ENCODE data around the gene FBLN5. TPM values are rescaled to one million over a fixed set of nuclear protein-coding genes. Genes with fewer than 3 reads are reported as not detected.

Gene FBLN5
- total and polyA plus RNA-seq, 8 donors, result 11.5 to 34.3 (median 22.0) TPM

- WGBS, 2 donors, result 51 to 58% methylated on average over 8 of the region's 8 CpGs
- H3K9me3 ChIP-seq, result no peaks in the 10 kb centered on the region
- no peak for FAIRE-seq
- no peak for TF ChIP-seq CTCF (IDR thresholded peaks at IDR 0.05)
- peaks cover 56 to 67% (median 59%) of the 10 kb centered on the region in 3 donors for H3K4me1 ChIP-seq
- peak in 1 of 6 donors; percentile 31 for DNase-seq
- no peaks in the 10 kb centered on the region for H3K27me3 ChIP-seq
- ATAC-seq, result peak in 3 of 4 donors; percentile 2 to 6 (median 3)
- intact Hi-C loops (cut with DNase I), result no loop called here
- H3K4me3 ChIP-seq, result no peak overlapping the region
- peak overlapping the region; percentile 52 to 80 (median 69) for H3K27ac ChIP-seq
- no peaks in the 10 kb centered on the region for H3K36me3 ChIP-seq
Observed at GRCh38 chr14:91904483-91904882, 43.0 kb downstream of the FBLN5 start.

GRCh38 chr14:91903070-91903469, 44.4 kb downstream of the FBLN5 start:
- no peak for TF ChIP-seq CTCF (IDR thresholded peaks at IDR 0.05)
- Histone ChIP-seq H3K4me1 (peaks cover 57 to 72% (median 69%) of the 10 kb centered on the region in 3 donors), H3K36me3 (no peaks in the 10 kb centered on the region), H3K27me3 (no peaks in the 10 kb centered on the region), H3K27ac (peak overlapping the region in 3 of 4 donors; percentile 22 to 80 (median 74)), H3K9me3 (no peaks in the 10 kb centered on the region), H3K4me3 (no peak overlapping the region)
- 22 to 51% methylated on average over 2 of the region's 2 CpGs for WGBS, 2 donors
- no peak for ATAC-seq
- intact Hi-C loops (cut with DNase I), result no loop called here
- no peak for FAIRE-seq
- no peak for DNase-seq

- no peak for TF ChIP-seq CTCF (IDR thresholded peaks at IDR 0.05)
- no peaks in the 10 kb centered on the region for H3K9me3 ChIP-seq
- WGBS, 2 donors, result 53 to 60% methylated on average over 3 of the region's 3 CpGs
- H3K36me3 ChIP-seq, result no peaks in the 10 kb centered on the region
- no peak overlapping the region for H3K4me3 ChIP-seq
- intact Hi-C loops (cut with DNase I), result no loop called here
- FAIRE-seq (no peak), DNase-seq (no peak), ATAC-seq (no peak)
- peaks cover 57 to 78% (median 76%) of the 10 kb centered on the region in 3 donors for H3K4me1 ChIP-seq
- peak overlapping the region in 3 of 4 donors; percentile 22 to 82 (median 75) for H3K27ac ChIP-seq
- no peaks in the 10 kb centered on the region for H3K27me3 ChIP-seq
Observed at GRCh38 chr14:91902336-91902735, 45.2 kb downstream of the FBLN5 start.

- no peaks in the 10 kb centered on the region for H3K27me3 ChIP-seq
- peaks cover 60 to 85% (median 77%) of the 10 kb centered on the region in 3 donors for H3K4me1 ChIP-seq
- FAIRE-seq, result no peak
- intact Hi-C loops (cut with DNase I), result no loop called here
- 41 to 44% methylated on average over 9 of the region's 9 CpGs for WGBS, 2 donors
- H3K9me3 ChIP-seq, result no peaks in the 10 kb centered on the region
- ATAC-seq, result peak in 1 of 4 donors; percentile 15
- peak overlapping the region; percentile 22 to 82 (median 60) for H3K27ac ChIP-seq
- no peak overlapping the region for H3K4me3 ChIP-seq
- no peak for TF ChIP-seq CTCF (IDR thresholded peaks at IDR 0.05)
- no peaks in the 10 kb centered on the region for H3K36me3 ChIP-seq
- DNase-seq, result peak in 1 of 6 donors; percentile 61
Observed at GRCh38 chr14:91901449-91902226, 45.9 kb downstream of the FBLN5 start.

- Histone ChIP-seq H3K4me1 (peaks cover 50 to 77% (median 66%) of the 10 kb centered on the region in 3 donors), H3K36me3 (no peaks in the 10 kb centered on the region), H3K9me3 (no peaks in the 10 kb centered on the region), H3K27ac (peak overlapping the region in 3 of 4 donors; percentile 27 to 82 (median 75)), H3K4me3 (no peak overlapping the region), H3K27me3 (no peaks in the 10 kb centered on the region)
- FAIRE-seq (no peak), DNase-seq (no peak), ATAC-seq (no peak)
- TF ChIP-seq CTCF (IDR thresholded peaks at IDR 0.05), result no peak
- intact Hi-C loops (cut with DNase I), result loop anchor here in 1 of 3 donors (10.0 kb wide), 1 partner anchor 145 kb away; no protein-coding TSS in a partner anchor
- WGBS, 2 donors, result 38 to 43% methylated on average over 4 of the region's 4 CpGs
Observed at GRCh38 chr14:91899806-91900205, 47.7 kb downstream of the FBLN5 start.
